Mammary epithelial cell (primary cell): ENCODE results near the gene HEATR5A.

Source experiments
- CTCF ChIP-seq, 2 donors: IDR thresholded peaks in 1 of 2; conservative IDR thresholded peaks in 1 of 2; 2 replicates each; pipeline ENCODE4 v1.5.1; 2011 to 2012; ENCODE audit warnings: inconsistent platforms in 2 of 2, low read length in 2 of 2, mild to moderate bottlenecking in 2 of 2, control low read depth in 1 of 2, low read depth in 1 of 2; ENCODE audit not compliant: insufficient read depth in 1 of 2; ENCODE audit errors: extremely low read depth in 1 of 2
- EZH2 ChIP-seq: IDR thresholded peaks from 2 replicates; pipeline ENCODE4 v1.6.1; 2012; ENCODE audit warnings: low read length, inconsistent platforms, borderline replicate concordance

DNA sequence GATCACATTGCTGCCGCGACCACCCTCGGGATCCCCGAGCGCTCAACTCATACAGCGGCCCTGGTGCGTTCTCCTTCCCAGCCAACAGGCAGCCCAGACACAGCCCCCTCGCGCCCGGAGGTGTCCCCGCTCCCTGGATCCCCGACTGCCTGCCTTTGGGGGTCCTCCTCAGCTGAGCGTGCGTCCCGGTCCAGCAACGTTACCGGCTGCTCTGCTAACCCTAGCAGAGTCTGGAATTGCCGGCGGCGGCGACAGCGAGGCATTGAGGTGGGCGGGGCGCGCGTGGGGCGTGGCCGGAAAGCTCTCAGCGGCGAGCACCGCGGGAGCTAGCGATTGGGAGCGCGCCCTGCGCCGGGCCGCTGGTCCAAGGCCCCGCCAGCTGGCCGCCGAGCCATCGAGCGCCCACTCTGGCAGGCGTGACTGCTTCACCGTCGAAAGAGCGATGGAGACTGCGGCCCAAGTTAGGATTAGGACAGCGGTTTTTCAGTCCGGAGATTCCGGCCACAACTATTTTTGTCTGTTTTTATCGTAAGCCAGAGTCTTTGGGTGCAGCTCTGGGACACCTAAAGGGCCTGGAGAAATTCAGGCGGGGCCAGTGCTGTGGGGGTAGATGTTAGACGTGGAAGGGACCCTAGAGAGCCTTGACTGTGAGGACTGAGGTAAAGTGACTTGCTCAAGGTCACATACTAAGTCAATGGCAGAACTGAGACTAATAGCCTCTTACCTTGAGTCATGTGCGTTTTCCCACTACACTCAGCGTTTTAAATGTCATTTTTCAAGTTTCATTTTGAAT is at the start of gene HEATR5A:
- no peak for TF ChIP-seq CTCF (conservative IDR thresholded peaks at IDR 0.05 in 1 of 2, IDR thresholded peaks at IDR 0.05 in 1 of 2; ENCODE audit: extremely low read depth in 1 of 2, insufficient read depth in 1 of 2, low read depth in 1 of 2, low read length in 2 of 2)
- TF ChIP-seq EZH2, result no peak
